Endothelial cell of umbilical vein (primary cell): ENCODE data around the gene RNH1. TPM values are rescaled to one million over a fixed set of nuclear protein-coding genes. Genes with fewer than 3 reads are reported as not detected.

Experiments
- BruUV-seq: library from RNA; stranded (reverse); fragments of 400-500 nt; replicated peaks from 2 replicates; lab custom pipeline; 2021; lab: Mats Ljungman, UMichigan
- CTCF ChIA-PET: fragments of 300-600, 350-600 bp; sonication (Branson Sonifier 250); formaldehyde crosslinking; loops from one replicate; lab custom pipeline; 2021; ENCODE audit warnings: antibody characterized with exemption, inconsistent platforms; lab: Charles Lee
- POLR2A ChIA-PET: fragments of 300-600, 350-600 bp; sonication (Branson Sonifier 250); formaldehyde crosslinking; loops from one replicate; lab custom pipeline; 2021; ENCODE audit warnings: antibody characterized with exemption, inconsistent platforms; lab: Charles Lee
- DNase-seq: peaks from one replicate; pipeline ENCODE4 v3.0.0-alpha.2; 2011; ENCODE audit warnings: low read depth, low spot score
- FAIRE-seq: peaks from 2 replicates; lab custom pipeline; 2011; peaks lifted over from hg19 to GRCh38; lab: Jason Lieb, UNC
- H2AFZ ChIP-seq: 2 replicates; pipeline ENCODE4 v1.6.0; 2012; ENCODE audit warnings: low read depth, low read length, control low read depth, inconsistent platforms
- H3K27ac ChIP-seq: 2 replicates; pipeline ENCODE4 v1.5.1; 2011; ENCODE audit warnings: low read depth, mild to moderate bottlenecking, control low read depth, low read length, moderate library complexity; ENCODE audit not compliant: insufficient read depth
- H3K27me3 ChIP-seq, 2 experiments: 2 replicates each; pipeline versions ENCODE4 v1.6.0 to v1.6.1; 2011; ENCODE audit warnings: low read length in 2 of 2, mixed read lengths in 1 of 2; ENCODE audit not compliant: control insufficient read depth in 2 of 2, insufficient read depth in 2 of 2
- H3K36me3 ChIP-seq, 2 experiments: 2 replicates in 1 of 2; 3 replicates in 1 of 2; pipeline ENCODE4 v1.5.1; 2011; ENCODE audit warnings: low read length in 2 of 2, mild to moderate bottlenecking in 1 of 2, moderate library complexity in 1 of 2; ENCODE audit not compliant: control insufficient read depth in 2 of 2, insufficient read depth in 2 of 2; ENCODE audit errors: extremely low read depth in 1 of 2
- H3K4me1 ChIP-seq: 3 replicates; pipeline ENCODE4 v1.5.1; 2011; ENCODE audit warnings: mild to moderate bottlenecking, low read length; ENCODE audit not compliant: control insufficient read depth, insufficient read depth; ENCODE audit errors: extremely low read depth
- H3K4me2 ChIP-seq: 2 replicates; pipeline ENCODE4 v1.6.1; 2011; ENCODE audit warnings: low read length, control low read depth, mixed read lengths; ENCODE audit not compliant: insufficient read depth
- H3K4me3 ChIP-seq, 3 experiments: fragments of 200-600 bp in 1 of 3; sonication (generic), shearing (Covaris generic) in 1 of 3; replicated peaks in 1 of 3; 2 replicates each; pipeline ENCODE4 v1.5.1; 2011 to 2016; ENCODE audit warnings: control low read depth in 3 of 3, low read length in 3 of 3, mild to moderate bottlenecking in 2 of 3, inconsistent platforms in 1 of 3, low read depth in 1 of 3, moderate library complexity in 1 of 3; ENCODE audit not compliant: insufficient read depth in 1 of 3
- H3K79me2 ChIP-seq: 2 replicates; pipeline ENCODE4 v1.6.0; 2012; ENCODE audit warnings: low read length, inconsistent platforms; ENCODE audit not compliant: control insufficient read depth, insufficient read depth
- H3K9ac ChIP-seq: replicated peaks from 2 replicates; pipeline ENCODE3; 2011; ENCODE audit warnings: low read length, control low read depth; ENCODE audit not compliant: insufficient read depth; ENCODE audit errors: extremely low read depth
- H3K9me1 ChIP-seq: replicated peaks from 3 replicates; pipeline ENCODE4 v1.6.0; 2011; ENCODE audit warnings: mild to moderate bottlenecking, low read length; ENCODE audit not compliant: control insufficient read depth, insufficient read depth; ENCODE audit errors: extremely low read depth
- H3K9me3 ChIP-seq: replicated peaks from 2 replicates; pipeline ENCODE4 v1.5.1; 2012; ENCODE audit warnings: low read length, inconsistent platforms; ENCODE audit not compliant: control insufficient read depth, insufficient read depth
- H4K20me1 ChIP-seq: replicated peaks from 2 replicates; pipeline ENCODE3; 2011; ENCODE audit warnings: mild to moderate bottlenecking, low read length; ENCODE audit not compliant: control insufficient read depth, insufficient read depth; ENCODE audit errors: extremely low read depth
- EZH2 ChIP-seq: IDR thresholded peaks from 2 replicates; pipeline ENCODE4 v1.6.1; 2012; ENCODE audit warnings: borderline replicate concordance, low read depth, mild to moderate bottlenecking, moderate library complexity, low read length, inconsistent platforms; ENCODE audit not compliant: severe bottlenecking
- FOS ChIP-seq: IDR thresholded peaks from 2 replicates; pipeline ENCODE4 v1.6.1; 2011; ENCODE audit warnings: mild to moderate bottlenecking, low read length, moderate library complexity, borderline replicate concordance; ENCODE audit not compliant: insufficient read depth
- GATA2 ChIP-seq: IDR thresholded peaks from 2 replicates; pipeline ENCODE4 v1.7.0; 2011; ENCODE audit warnings: low read depth, mild to moderate bottlenecking, moderate library complexity, mixed read lengths, low read length; ENCODE audit not compliant: insufficient read length, insufficient read depth
- JUN ChIP-seq: IDR thresholded peaks from 2 replicates; pipeline ENCODE4 v1.6.1; 2011; ENCODE audit warnings: borderline replicate concordance, low read depth; ENCODE audit not compliant: insufficient read length, insufficient read depth
- MYC ChIP-seq: IDR thresholded peaks from one replicate; pipeline ENCODE4 v1.6.1; 2011; ENCODE audit warnings: mild to moderate bottlenecking, low read depth, low read length
- POLR2A ChIP-seq: IDR thresholded peaks from 2 replicates; pipeline ENCODE4 v1.6.1; 2012; ENCODE audit warnings: low read depth, mild to moderate bottlenecking, control low read depth, low read length
- POLR2AphosphoS5 ChIP-seq: IDR thresholded peaks from 2 replicates; pipeline ENCODE4 v1.6.1; 2012; ENCODE audit warnings: low read depth, mild to moderate bottlenecking, control low read depth, low read length, moderate library complexity; ENCODE audit not compliant: insufficient read depth
- dilution Hi-C: fragments of 300-500 bp; cut with MboI; formaldehyde crosslinking; loops from one replicate; pipeline ENCODE4 v1.15.0; 2019; ENCODE audit warnings: low sequenced_read_pairs; ENCODE audit not compliant: extremely low pct_ligation_motif_present
- intact Hi-C: fragments of 100-400 bp; cut with micrococcal nuclease; formaldehyde crosslinking; loops from one replicate; pipeline ENCODE4 v1.10.0; 2022
- polyA plus RNA-seq, 4 experiments: library from polyadenylated mRNA; depleted of rRNA in 3 of 4; stranded (reverse) in 3 of 4; unstranded in 1 of 4; fragments of >200 nt; gene quantifications; 2 replicates each; pipeline versions ENCODE4 v1.2.1 to v1.2.3, GENCODE V29; 2011 to 2012; ENCODE audit warnings: missing spikeins in 1 of 4
- total RNA-seq: library from RNA; stranded (reverse); gene quantifications from 2 replicates; pipeline ENCODE4 v1.2.3, GENCODE V29; 2021
- TF ChIP-seq, protein P1 (sequence below): IDR thresholded peaks from 2 replicates; pipeline ENCODE4 v1.6.1; 2011; ENCODE audit not compliant: insufficient read depth, insufficient read length
- TF ChIP-seq, protein P2 (sequence below), 2 donors: IDR thresholded peaks; 1 replicate in 1 of 2; 2 replicates in 1 of 2; pipeline ENCODE4 v1.5.1; 2011; ENCODE audit warnings: low read length in 2 of 2, mild to moderate bottlenecking in 2 of 2, moderate library complexity in 2 of 2, control low read depth in 1 of 2, inconsistent platforms in 1 of 2, low read depth in 1 of 2; ENCODE audit not compliant: insufficient read depth in 1 of 2; ENCODE audit errors: extremely low read depth in 1 of 2

Gene RNH1
- total and polyA plus RNA-seq, 2 donors (not counting 3 experiments of a cell fraction or from before 2014, with no cell fraction given), result 144 to 198 TPM

DNA sequence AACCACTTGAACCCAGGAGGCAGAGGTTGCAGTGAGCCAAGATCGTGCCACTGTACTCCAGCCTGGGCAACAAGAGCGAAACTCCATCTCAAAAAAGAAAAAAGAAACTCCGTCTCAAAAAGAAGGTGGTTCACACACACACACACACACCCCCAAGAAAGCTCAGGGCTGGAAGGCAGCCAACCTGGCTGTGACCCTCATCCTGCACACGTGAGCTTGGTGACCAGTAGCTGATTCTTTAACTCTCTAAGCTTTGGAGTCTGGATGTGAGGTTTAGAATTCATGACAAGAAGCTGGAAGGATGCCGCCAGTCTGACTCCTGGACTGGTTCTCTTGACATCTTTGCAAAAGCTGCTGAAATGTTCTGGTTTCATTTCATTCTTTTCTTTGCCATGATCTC is 1.9 kb upstream of the RNH1 start:
- no peak overlapping the region for H3K4me3 ChIP-seq
- ChIA-PET POLR2A (no interaction called here), CTCF (interaction anchor here (1.4 kb wide), 1 partner anchor 10 kb away, joined by 6 read pairs; no protein-coding TSS in a partner anchor)
- H3K4me2 ChIP-seq, result no peak overlapping the region
- intact Hi-C loops (no loop called here), dilution Hi-C loops (no loop called here)
- no peaks in the 10 kb centered on the region for H3K36me3 ChIP-seq
- FAIRE-seq, result no peak
- no TSS peak for BruUV-seq
- no peak for DNase-seq
- TF ChIP-seq MYC (no peak), JUN (no peak), POLR2A (no peak), GATA2 (no peak), FOS (no peak), EZH2 (no peak), POLR2AphosphoS5 (no peak)
- TF ChIP-seq, protein P1, sequence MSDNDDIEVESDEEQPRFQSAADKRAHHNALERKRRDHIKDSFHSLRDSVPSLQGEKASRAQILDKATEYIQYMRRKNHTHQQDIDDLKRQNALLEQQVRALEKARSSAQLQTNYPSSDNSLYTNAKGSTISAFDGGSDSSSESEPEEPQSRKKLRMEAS, result no peak
- TF ChIP-seq, protein P2, sequence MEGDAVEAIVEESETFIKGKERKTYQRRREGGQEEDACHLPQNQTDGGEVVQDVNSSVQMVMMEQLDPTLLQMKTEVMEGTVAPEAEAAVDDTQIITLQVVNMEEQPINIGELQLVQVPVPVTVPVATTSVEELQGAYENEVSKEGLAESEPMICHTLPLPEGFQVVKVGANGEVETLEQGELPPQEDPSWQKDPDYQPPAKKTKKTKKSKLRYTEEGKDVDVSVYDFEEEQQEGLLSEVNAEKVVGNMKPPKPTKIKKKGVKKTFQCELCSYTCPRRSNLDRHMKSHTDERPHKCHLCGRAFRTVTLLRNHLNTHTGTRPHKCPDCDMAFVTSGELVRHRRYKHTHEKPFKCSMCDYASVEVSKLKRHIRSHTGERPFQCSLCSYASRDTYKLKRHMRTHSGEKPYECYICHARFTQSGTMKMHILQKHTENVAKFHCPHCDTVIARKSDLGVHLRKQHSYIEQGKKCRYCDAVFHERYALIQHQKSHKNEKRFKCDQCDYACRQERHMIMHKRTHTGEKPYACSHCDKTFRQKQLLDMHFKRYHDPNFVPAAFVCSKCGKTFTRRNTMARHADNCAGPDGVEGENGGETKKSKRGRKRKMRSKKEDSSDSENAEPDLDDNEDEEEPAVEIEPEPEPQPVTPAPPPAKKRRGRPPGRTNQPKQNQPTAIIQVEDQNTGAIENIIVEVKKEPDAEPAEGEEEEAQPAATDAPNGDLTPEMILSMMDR (IDR thresholded peaks at IDR 0.05; ENCODE audit: extremely low read depth in 1 of 2, insufficient read depth in 1 of 2, low read depth in 1 of 2, low read length in 2 of 2), result no peak
- peaks cover 20% of the 10 kb centered on the region for H3K4me1 ChIP-seq
- H3K27me3 ChIP-seq, result no peaks in the 10 kb centered on the region
- no peak overlapping the region for H3K27ac ChIP-seq
- H4K20me1 ChIP-seq, result no peaks in the 10 kb centered on the region
- no peaks in the 10 kb centered on the region for H3K9me1 ChIP-seq
- peaks cover 14% of the 10 kb centered on the region for H3K79me2 ChIP-seq
- no peak overlapping the region for H2AFZ ChIP-seq
- no peak overlapping the region for H3K9ac ChIP-seq
- H3K9me3 ChIP-seq, result no peaks in the 10 kb centered on the region
